ENCODE measurements around the gene SRMS.

GRCh38 chr20:63522091-63522868 lies 25.3 kb downstream of the SRMS start:
- no peak for TF ChIP-seq CTCF (IDR thresholded peaks at IDR 0.05)
- no peak for TF ChIP-seq POLR2A (IDR thresholded peaks at IDR 0.05)
- no peak for TF ChIP-seq POLR2AphosphoS5 (IDR thresholded peaks at IDR 0.05)
